HG02870 (cell line): ENCODE data around the gene INPP4B.

Source experiments
- ATAC-seq: cut with Tn5 transposase; IDR thresholded peaks from one replicate; pipeline ENCODE4 v1.9.1; 2021; ENCODE audit warnings: mild to moderate bottlenecking, moderate library complexity; ENCODE audit not compliant: unreplicated experiment

The INPP4B gene

GRCh38 chr4:142064181-142064580, 781.9 kb downstream of the INPP4B start:
- no peak for ATAC-seq

GRCh38 chr4:142045996-142046395, 800.1 kb downstream of the INPP4B start:
- ATAC-seq: no peak

GRCh38 chr4:142044271-142044670, 801.8 kb downstream of the INPP4B start:
- no peak for ATAC-seq

GRCh38 chr4:142043509-142043908, 802.6 kb downstream of the INPP4B start:
- no peak for ATAC-seq

- ATAC-seq: no peak
Observed at GRCh38 chr4:142041788-142042187, 804.3 kb downstream of the INPP4B start.

- no peak for ATAC-seq
Observed at GRCh38 chr4:142040043-142040442, 806.1 kb downstream of the INPP4B start.

GRCh38 chr4:142036795-142037583, 809.1 kb downstream of the INPP4B start:
- no peak for ATAC-seq

- ATAC-seq: no peak
Observed at GRCh38 chr4:142035566-142035965, 810.5 kb downstream of the INPP4B start.

GRCh38 chr4:142034101-142034500, 812.0 kb downstream of the INPP4B start:
- no peak for ATAC-seq

- ATAC-seq: no peak
Observed at GRCh38 chr4:142030010-142030409, 816.1 kb downstream of the INPP4B start.

- no peak for ATAC-seq
Observed at GRCh38 chr4:142021761-142022160, 824.3 kb downstream of the INPP4B start.

- no peak for ATAC-seq
Observed at GRCh38 chr4:142021181-142021580, 824.9 kb downstream of the INPP4B start.

GRCh38 chr4:142016031-142016430, 830.1 kb downstream of the INPP4B start:
- no peak for ATAC-seq

GRCh38 chr4:142009751-142010150, 836.4 kb downstream of the INPP4B start:
- ATAC-seq: no peak

GRCh38 chr4:142005519-142005918, 840.6 kb downstream of the INPP4B start:
- ATAC-seq: no peak

- no peak for ATAC-seq
Observed at GRCh38 chr4:141999446-142000143, 846.5 kb downstream of the INPP4B start.

- no peak for ATAC-seq
Observed at GRCh38 chr4:141995056-141995455, 851.0 kb downstream of the INPP4B start.

- ATAC-seq: peak; percentile 59
Observed at GRCh38 chr4:141977433-141977832, 868.7 kb downstream of the INPP4B start.
